K562 (cell line): ENCODE measurements around the gene CNRIP1. TPM values are rescaled to one million over a fixed set of nuclear protein-coding genes. Genes with fewer than 3 reads are reported as not detected.

Source experiments
- FOXP1 ChIP-seq: sonication (generic); formaldehyde crosslinking; IDR thresholded peaks from 2 replicates; pipeline ENCODE4 v1.8.0; 2022; ENCODE audit warnings: mild to moderate bottlenecking, missing genetic modification reagents
- HNRNPUL1 ChIP-seq: fragments of 200-400 bp; formaldehyde crosslinking; IDR thresholded peaks from 2 replicates; pipeline ENCODE4 v1.6.1; 2017; ENCODE audit warnings: low read length
- PBX2 ChIP-seq, 2 experiments: IDR thresholded peaks in 1 of 2; conservative IDR thresholded peaks in 1 of 2; 2 replicates each; pipeline ENCODE4 v1.6.1; 2016; ENCODE audit warnings: low read depth in 2 of 2, mild to moderate bottlenecking in 1 of 2, missing compliant biosample characterization in 1 of 2, missing genetic modification characterization in 1 of 2, moderate library complexity in 1 of 2
- TCF3 ChIP-seq: sonication (generic); formaldehyde crosslinking; IDR thresholded peaks from 2 replicates; pipeline ENCODE4 v1.4.0; 2020; ENCODE audit warnings: mild to moderate bottlenecking, missing genetic modification reagents
- TFE3 ChIP-seq: fragments of 450-650 bp; formaldehyde crosslinking; IDR thresholded peaks from 2 replicates; pipeline ENCODE4 v1.4.0; 2020; ENCODE audit warnings: mild to moderate bottlenecking, mixed read lengths
- ZNF395 ChIP-seq: fragments of 200-800 bp; sonication (Bioruptor generic); IDR thresholded peaks from 2 replicates; pipeline ENCODE4 v1.6.1; 2017; ENCODE audit warnings: missing genetic modification characterization, missing compliant biosample characterization
- polyA plus RNA-seq, 8 experiments: library from polyadenylated mRNA; depleted of rRNA in 4 of 8; stranded (reverse) in 5 of 8; unstranded in 3 of 8; fragments of >200 nt; fragmentation: Nextera tagmentation in 2 of 8; fragmentation: Illumina TruSeq in 1 of 8; extraction: Ambion mirVana in 2 of 8; extraction: Trizol in 1 of 8; gene quantifications; 2 replicates each; pipeline versions ENCODE4 v1.2.1 to v1.2.3, GENCODE V29; 2011 to 2014; ENCODE audit warnings: inconsistent platforms in 1 of 8, missing spikeins in 1 of 8
- total RNA-seq, 7 experiments: library from RNA; depleted of rRNA in 6 of 7; stranded (reverse); fragments of >200 nt in 6 of 7; fragmentation: Illumina TruSeq in 2 of 7; extraction: Trizol in 2 of 7; gene quantifications; 2 replicates each; pipeline versions ENCODE4 v1.2.1 to v1.2.3, GENCODE V29; 2011 to 2021; ENCODE audit warnings: low replicate concordance in 1 of 7

The CNRIP1 gene
- total and polyA plus RNA-seq, 9 of the 15 experiments (the other 6 are each of a cell fraction or from before 2014, with no cell fraction given), result 0.59 to 2.1 (median 1.5) TPM

GRCh38 chr2:68333931-68334330 is 14.2 kb upstream of the CNRIP1 start (continued):
- TF ChIP-seq TCF3 (CRISPR knock-in tag) (no peak), PBX2 (CRISPR knock-in tag; IDR thresholded peaks at IDR 0.05; ENCODE audit: low read depth) (no peak), PBX2 (tag; conservative IDR thresholded peaks at IDR 0.05; ENCODE audit: low read depth) (peak; percentile 73), ZNF395 (CRISPR knock-in tag) (no peak), TFE3 (CRISPR knock-in tag) (no peak), FOXP1 (CRISPR knock-in tag) (no peak), HNRNPUL1 (no peak)
